SJCRH30 (cell line): ENCODE results near the gene LRP1-AS. TPM values are rescaled to one million over a fixed set of nuclear protein-coding genes. Genes with fewer than 3 reads are reported as not detected.
"Not testable (repeated sequence)": the region's sequence is repeated elsewhere in the genome, so short reads cannot be mapped to it uniquely, and the experiment has no call there.

Source experiments
- DNase-seq, 2 experiments: peaks; one replicate each; pipeline ENCODE4 v3.0.0-alpha.2; 2015 to 2020
- H3K27ac ChIP-seq: fragments of 250-450 bp; sonication (Bioruptor Pico); 2 replicates; pipeline ENCODE4 v1.5.1; 2020; ENCODE audit warnings: mild to moderate bottlenecking, moderate library complexity
- H3K27me3 ChIP-seq: fragments of 250-450 bp; sonication (Bioruptor Pico); 2 replicates; pipeline ENCODE4 v1.5.1; 2020; ENCODE audit warnings: mild to moderate bottlenecking, moderate library complexity
- H3K36me3 ChIP-seq: fragments of 250-450 bp; sonication (Bioruptor Pico); 2 replicates; pipeline ENCODE4 v1.5.1; 2020; ENCODE audit warnings: mild to moderate bottlenecking, moderate library complexity
- H3K4me1 ChIP-seq: fragments of 250-450 bp; sonication (Bioruptor Pico); 2 replicates; pipeline ENCODE4 v1.5.1; 2020; ENCODE audit warnings: mild to moderate bottlenecking, moderate library complexity
- H3K4me3 ChIP-seq: fragments of 250-450 bp; sonication (Bioruptor Pico); 2 replicates; pipeline ENCODE4 v1.5.1; 2020; ENCODE audit warnings: mild to moderate bottlenecking, moderate library complexity
- H3K9me3 ChIP-seq: fragments of 250-450 bp; sonication (Bioruptor Pico); replicated peaks from 2 replicates; pipeline ENCODE4 v1.5.1; 2020; ENCODE audit warnings: mild to moderate bottlenecking, moderate library complexity
- total RNA-seq: library from RNA; depleted of rRNA; stranded (reverse); fragments of >200 nt; shearing (Covaris generic); gene quantifications from 2 replicates; pipeline ENCODE4 v1.2.3, GENCODE V29; 2014

LRP1-AS gene
- total RNA-seq, 1 experiment from 2014 or later, result 1.3 TPM

DNA sequence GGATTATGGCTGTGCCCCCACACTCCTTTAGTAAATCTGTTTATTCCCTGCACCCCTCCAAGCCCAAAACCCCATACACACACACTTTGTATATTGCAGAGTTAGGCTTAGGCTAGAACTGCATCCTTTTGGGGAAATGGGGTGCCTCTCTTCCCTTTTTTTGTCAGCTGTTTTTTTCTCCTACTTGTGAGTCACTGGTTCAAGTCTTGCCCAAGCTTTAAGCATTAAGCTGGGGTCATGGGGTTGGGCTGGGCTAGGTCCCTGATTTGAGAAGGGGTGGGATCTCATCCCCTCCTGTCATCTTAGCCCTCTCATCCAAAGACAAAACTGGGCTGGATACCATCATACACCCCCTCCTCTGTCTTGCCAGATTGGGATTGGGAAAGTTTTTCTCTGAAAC is 17.5 kb downstream of the LRP1-AS start:
- peaks cover 19% of the 10 kb centered on the region for H3K27me3 ChIP-seq
- peaks cover 40% of the 10 kb centered on the region for H3K4me1 ChIP-seq
- H3K36me3 ChIP-seq, result no peaks in the 10 kb centered on the region
- H3K9me3 ChIP-seq, result no peaks in the 10 kb centered on the region
- no peak overlapping the region for H3K27ac ChIP-seq
- no peak for DNase-seq
- H3K4me3 ChIP-seq, result peak overlapping the region; percentile 93

GRCh38 chr12:57129321-57129842 is 18.0 kb downstream of the LRP1-AS start:
- Histone ChIP-seq H3K9me3 (no peaks in the 10 kb centered on the region), H3K27me3 (peaks cover 24% of the 10 kb centered on the region), H3K36me3 (no peaks in the 10 kb centered on the region), H3K27ac (no peak overlapping the region), H3K4me1 (peaks cover 40% of the 10 kb centered on the region), H3K4me3 (peak overlapping the region; percentile 93)
- peak; percentile 82 for DNase-seq

- Histone ChIP-seq H3K9me3 (no peaks in the 10 kb centered on the region; the same call in 1 of the 2 replicates), H3K4me3 (peak overlapping the region; percentile 93), H3K27ac (no peak overlapping the region), H3K4me1 (peaks cover 38% of the 10 kb centered on the region), H3K36me3 (no peaks in the 10 kb centered on the region), H3K27me3 (peaks cover 27% of the 10 kb centered on the region)
- peak; percentile 82 to 84 for DNase-seq
Measured at GRCh38 chr12:57128519-57129247, 18.7 kb downstream of the LRP1-AS start.

GRCh38 chr12:57127726-57128518 is 19.5 kb downstream of the LRP1-AS start, which contains the start of gene LRP1:
Gene LRP1, plus strand, starts transcription at chr12:57128483. Its CDS starts 482 bp downstream, at chr12:57128965.
- Histone ChIP-seq H3K36me3 (no peaks in the 10 kb centered on the region), H3K9me3 (no peaks in the 10 kb centered on the region; the same call in 1 of the 2 replicates), H3K27ac (peak within 1 kb of the TSS; percentile 8; the same call in 1 of the 2 replicates), H3K27me3 (peaks cover 28% of the 10 kb centered on the region), H3K4me3 (peak within 1 kb of the TSS; percentile 93), H3K4me1 (peaks cover 32% of the 10 kb centered on the region)
- DNase-seq, result peak; percentile 100

GRCh38 chr12:57127101-57127725 is 20.2 kb downstream of the LRP1-AS start:
- Histone ChIP-seq H3K27me3 (peaks cover 34% of the 10 kb centered on the region), H3K9me3 (no peaks in the 10 kb centered on the region; the same call in 1 of the 2 replicates), H3K36me3 (no peaks in the 10 kb centered on the region), H3K4me3 (peak overlapping the region; percentile 93), H3K27ac (no peak overlapping the region), H3K4me1 (peaks cover 25% of the 10 kb centered on the region)
- DNase-seq, result peak; percentile 90 to 96

- H3K9me3 ChIP-seq, result no peaks in the 10 kb centered on the region; the same call in 1 of the 2 replicates
- H3K4me3 ChIP-seq, result no peak overlapping the region
- DNase-seq, result peak in 1 of 2 experiments; percentile 60
- peaks cover 19% of the 10 kb centered on the region for H3K4me1 ChIP-seq
- H3K36me3 ChIP-seq, result no peaks in the 10 kb centered on the region
- H3K27me3 ChIP-seq, result peaks cover 34% of the 10 kb centered on the region
- H3K27ac ChIP-seq, result no peak overlapping the region
Measured at GRCh38 chr12:57126561-57126960, 20.9 kb downstream of the LRP1-AS start.

GRCh38 chr12:57126061-57126460 is 21.4 kb downstream of the LRP1-AS start:
- Histone ChIP-seq H3K4me1 (peaks cover 16% of the 10 kb centered on the region), H3K36me3 (no peaks in the 10 kb centered on the region), H3K27me3 (peaks cover 34% of the 10 kb centered on the region), H3K9me3 (no peaks in the 10 kb centered on the region; the same call in 1 of the 2 replicates), H3K27ac (no peak overlapping the region), H3K4me3 (no peak overlapping the region)
- DNase-seq, result no peak

DNA sequence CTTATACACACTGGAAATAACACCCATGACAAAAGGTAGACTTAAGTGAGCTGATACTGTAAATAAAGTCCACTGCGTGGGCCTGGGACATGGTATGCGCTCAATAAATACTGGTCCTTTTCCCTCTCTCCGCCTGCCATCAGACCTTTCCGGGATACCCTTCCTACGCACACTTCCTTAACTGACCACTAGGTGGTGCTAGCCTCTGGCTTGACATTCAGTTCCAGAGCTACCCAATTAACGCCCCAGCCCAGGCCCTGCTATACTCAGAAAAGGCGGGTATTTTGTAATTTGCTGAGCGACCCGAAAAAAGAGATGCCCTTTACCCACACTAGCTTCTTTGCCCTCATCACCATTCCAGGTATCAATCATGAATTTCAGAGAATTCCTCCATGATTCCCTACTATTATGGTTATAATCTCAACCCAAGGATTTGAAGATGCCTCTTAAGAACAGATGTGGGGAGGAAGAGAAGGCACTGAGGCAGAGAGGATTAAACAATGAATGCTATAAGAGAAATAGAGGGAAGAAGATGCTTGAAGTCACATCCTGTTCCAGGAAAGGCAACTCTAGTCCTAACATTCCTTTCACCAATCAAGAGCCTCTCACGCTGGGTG is 23.1 kb downstream of the LRP1-AS start:
- Histone ChIP-seq H3K27me3 (peaks cover 34% of the 10 kb centered on the region), H3K9me3 (no peaks in the 10 kb centered on the region; the same call in 1 of the 2 replicates), H3K27ac (no peak overlapping the region), H3K4me3 (no peak overlapping the region), H3K4me1 (peaks cover 9% of the 10 kb centered on the region), H3K36me3 (no peaks in the 10 kb centered on the region)
- DNase-seq, result peak; percentile 99 to 100

- peaks cover 8% of the 10 kb centered on the region for H3K4me1 ChIP-seq
- H3K27me3 ChIP-seq, result peaks cover 34% of the 10 kb centered on the region
- no peak overlapping the region for H3K27ac ChIP-seq
- H3K4me3 ChIP-seq, result no peak overlapping the region
- no peak for DNase-seq
- no peaks in the 10 kb centered on the region for H3K36me3 ChIP-seq
- no peaks in the 10 kb centered on the region; the same call in 1 of the 2 replicates for H3K9me3 ChIP-seq
Measured at GRCh38 chr12:57123813-57124212, 23.6 kb downstream of the LRP1-AS start.

- H3K4me1 ChIP-seq, H3K9me3 ChIP-seq, H3K36me3 ChIP-seq, DNase-seq, H3K4me3 ChIP-seq, H3K27ac ChIP-seq: not testable (repeated sequence)
- H3K27me3 ChIP-seq, result peaks cover 34% of the 10 kb centered on the region
Measured at GRCh38 chr12:57120718-57121117, 26.7 kb downstream of the LRP1-AS start.

- no peak for DNase-seq
- Histone ChIP-seq H3K27me3 (peaks cover 27% of the 10 kb centered on the region), H3K9me3 (no peaks in the 10 kb centered on the region; the same call in 1 of the 2 replicates), H3K27ac (no peak overlapping the region), H3K4me3 (no peak overlapping the region), H3K4me1 (no peaks in the 10 kb centered on the region), H3K36me3 (no peaks in the 10 kb centered on the region)
Measured at GRCh38 chr12:57119294-57120085, 27.9 kb downstream of the LRP1-AS start.

DNA sequence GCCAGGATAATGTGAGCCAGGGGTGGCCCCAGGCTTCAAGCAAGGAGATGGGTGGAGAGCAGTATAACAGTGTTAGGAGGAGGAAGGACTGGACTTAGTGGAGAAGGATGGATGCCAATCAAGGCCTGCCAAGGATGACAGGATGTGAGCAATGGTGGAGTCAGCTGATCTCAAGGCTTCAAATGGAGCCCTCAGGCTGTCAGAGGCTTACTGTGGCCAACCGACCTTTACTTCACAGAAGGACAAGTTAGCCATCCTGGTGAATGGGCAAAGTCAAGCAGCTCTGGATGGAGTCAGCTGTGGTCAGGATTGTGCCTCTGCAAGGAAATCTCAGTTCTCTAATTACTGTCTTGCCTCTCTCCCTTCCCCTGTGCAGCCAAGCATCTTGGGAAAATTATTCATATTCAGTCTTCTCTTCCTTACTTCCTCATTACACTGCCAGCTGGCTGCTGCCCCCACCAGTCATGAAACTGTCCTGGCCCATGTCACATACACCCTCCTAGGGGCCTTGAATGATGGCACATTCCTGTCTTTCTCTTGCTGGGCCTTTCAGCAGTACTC is 28.6 kb downstream of the LRP1-AS start:
- Histone ChIP-seq H3K27me3 (peaks cover 25% of the 10 kb centered on the region), H3K9me3 (no peaks in the 10 kb centered on the region; the same call in 1 of the 2 replicates), H3K4me3 (no peak overlapping the region), H3K36me3 (no peaks in the 10 kb centered on the region), H3K4me1 (no peaks in the 10 kb centered on the region), H3K27ac (no peak overlapping the region)
- DNase-seq, result no peak

DNA sequence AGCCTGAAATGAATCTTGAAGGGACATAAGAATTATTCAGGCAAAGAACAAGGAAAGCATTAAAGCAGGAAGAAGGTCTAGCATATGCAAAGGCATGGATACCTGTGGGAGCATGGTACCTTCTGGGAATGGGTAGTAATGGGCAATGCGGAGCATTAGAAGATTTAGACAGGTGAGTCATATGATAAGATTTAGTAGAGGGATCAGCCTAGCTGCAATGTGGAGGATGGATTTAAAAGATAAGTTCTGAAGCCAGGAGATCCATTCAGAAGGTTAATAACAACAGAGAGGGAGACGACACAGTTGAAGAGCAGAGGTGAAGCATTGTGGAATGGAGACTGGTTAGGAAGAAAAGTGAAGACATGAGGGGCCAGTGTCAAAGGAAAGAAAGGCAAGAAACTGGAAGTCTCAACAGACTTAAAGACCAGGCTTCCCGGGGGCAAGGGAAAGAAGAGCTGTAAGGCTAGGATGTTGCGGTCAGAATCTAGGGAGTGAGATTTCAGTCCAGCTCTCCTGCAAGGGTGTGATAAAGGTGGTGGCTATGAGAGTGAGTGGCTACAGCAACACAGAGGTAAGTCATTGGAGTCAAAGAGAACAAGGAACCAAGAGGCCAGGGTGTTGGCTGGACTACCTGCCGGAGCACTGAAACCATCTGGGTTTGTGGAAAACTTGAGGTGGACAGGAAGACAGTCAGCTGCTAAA is 30.7 kb downstream of the LRP1-AS start:
- no peak overlapping the region for H3K27ac ChIP-seq
- no peaks in the 10 kb centered on the region for H3K36me3 ChIP-seq
- H3K9me3 ChIP-seq, result no peaks in the 10 kb centered on the region
- H3K27me3 ChIP-seq, result peaks cover 17% of the 10 kb centered on the region
- H3K4me1 ChIP-seq, result peaks cover 5% of the 10 kb centered on the region; the same call in 1 of the 2 replicates
- no peak overlapping the region for H3K4me3 ChIP-seq
- no peak for DNase-seq
